Lung (tissue), 12 donors: Measurements from ENCODE around the gene COL4A6. TPM values are rescaled to one million over a fixed set of nuclear protein-coding genes. Genes with fewer than 3 reads are reported as not detected.

Experiments used
- ATAC-seq: fragments of 200-7000 bp; cut with Tn5 transposase; one replicate; pipeline ENCODE4 v1.9.1; 2020; ENCODE audit warnings: moderate number of reproducible peaks; ENCODE audit not compliant: insufficient read depth, low FRiP score
- DNase-seq, 3 donors: peaks; one replicate each; pipeline ENCODE4 v3.0.0-alpha.2; 2013 to 2017
- H3K27ac ChIP-seq, 2 donors: one replicate each; pipeline ENCODE4 v1.5.1; 2013; ENCODE audit warnings: mild to moderate bottlenecking in 2 of 2, moderate library complexity in 2 of 2, control low read depth in 1 of 2, inconsistent platforms in 1 of 2, low read depth in 1 of 2, low read length in 1 of 2
- H3K27me3 ChIP-seq, 3 donors: one replicate each; pipeline ENCODE4 v1.5.1; 2013; ENCODE audit warnings: low read length in 2 of 3; ENCODE audit not compliant: control insufficient read depth in 3 of 3, insufficient read depth in 3 of 3
- H3K36me3 ChIP-seq, 4 donors: one replicate each; pipeline ENCODE4 v1.5.1; 2013; ENCODE audit warnings: low read length in 4 of 4, mild to moderate bottlenecking in 1 of 4, moderate library complexity in 1 of 4; ENCODE audit not compliant: control insufficient read depth in 4 of 4, insufficient read depth in 4 of 4
- H3K4me1 ChIP-seq, 5 donors: one replicate each; pipeline ENCODE4 v1.5.1; 2013; ENCODE audit warnings: low read length in 5 of 5, mild to moderate bottlenecking in 2 of 5, moderate library complexity in 1 of 5; ENCODE audit not compliant: control insufficient read depth in 5 of 5, insufficient read depth in 5 of 5
- H3K4me3 ChIP-seq: one replicate; pipeline ENCODE4 v1.5.1; 2013; ENCODE audit warnings: mild to moderate bottlenecking, control low read depth, moderate library complexity
- H3K9ac ChIP-seq, 2 donors: one replicate each; pipeline ENCODE4 v1.5.1; 2013; ENCODE audit warnings: low read length in 2 of 2, control low read depth in 1 of 2; ENCODE audit not compliant: insufficient read depth in 1 of 2
- H3K9me3 ChIP-seq, 4 donors: one replicate each; pipeline ENCODE4 v1.5.1; 2013; ENCODE audit warnings: low read length in 3 of 4, mild to moderate bottlenecking in 1 of 4, moderate library complexity in 1 of 4; ENCODE audit not compliant: control insufficient read depth in 4 of 4, insufficient read depth in 3 of 4
- WGBS, 2 donors: extraction: QIAGEN DNeasy Blood & Tissue Kit; methylation state at CpG; one replicate each; pipeline ENCODE4 v1.1.7; 2013; 5-methylcytosine and 5-hydroxymethylcytosine counted together
- polyA plus RNA-seq, 2 donors: library from polyadenylated mRNA; stranded (reverse); fragments of 200-250 nt; gene quantifications; one replicate each; pipeline ENCODE4 v1.2.1, GENCODE V29; 2013
- total RNA-seq, 2 donors: library from RNA; depleted of rRNA in 1 of 2; stranded (reverse); fragments of >200 nt in 1 of 2; gene quantifications; one replicate each; pipeline ENCODE4 v1.2.1, GENCODE V29; 2014 to 2021
- TF ChIP-seq, protein P1 (sequence below): IDR thresholded peaks from 2 replicates; pipeline ENCODE4 v1.5.1; 2012; ENCODE audit warnings: mild to moderate bottlenecking; ENCODE audit errors: control extremely low read depth, extremely low read depth
- donor health status: control.
- donor health status: control.
- donor health status: Bipolar disorder and iron deficiency.
- donor health status: healthy.
- donor health status: DM: yes; HTN: yes; CAD: no.

The COL4A6 gene
- total and polyA plus RNA-seq, 4 donors, result 0.57 to 16.7 (median 1.6) TPM

DNA sequence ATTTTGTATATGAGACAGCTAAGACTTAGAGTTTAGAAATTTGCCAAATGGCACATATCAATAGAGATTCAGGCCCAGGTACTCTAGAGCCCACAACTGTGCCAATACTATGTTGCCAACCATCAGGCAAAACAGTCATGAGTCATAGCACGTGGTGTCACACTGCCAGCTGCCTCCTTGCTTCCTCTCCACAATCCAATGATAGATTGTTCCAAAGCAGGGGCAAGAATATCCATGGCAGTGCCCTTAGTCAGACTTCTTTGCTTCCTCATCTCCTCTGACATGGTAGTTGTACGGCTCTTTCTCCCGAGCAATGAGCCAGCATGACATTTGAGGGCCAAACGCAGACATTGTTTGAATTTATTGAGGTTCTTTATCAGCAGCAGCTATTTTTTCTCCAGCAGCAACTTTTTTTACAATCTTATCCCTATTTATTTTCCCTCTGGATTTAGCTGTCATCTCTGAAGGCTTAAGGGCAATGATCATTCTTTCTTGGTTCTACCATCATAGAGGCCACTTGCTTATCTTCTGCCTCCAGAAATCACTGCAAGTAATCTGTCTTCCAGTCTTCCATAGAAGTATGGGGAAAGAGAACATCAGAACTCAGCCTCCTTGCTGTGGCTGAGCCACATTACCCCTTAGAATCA lies 169.7 kb downstream of the COL4A6 start:
- ATAC-seq, result no peak

GRCh38 chrX:108267557-108267956 lies 170.7 kb downstream of the COL4A6 start:
- Histone ChIP-seq H3K27ac (no peak overlapping the region), H3K9ac (no peak overlapping the region), H3K9me3 (peaks cover 0 to 2% (median 0%) of the 10 kb centered on the region in 4 donors), H3K27me3 (peaks cover 0 to 21% (median 18%) of the 10 kb centered on the region in 3 donors), H3K4me1 (no peaks in the 10 kb centered on the region), H3K36me3 (no peaks in the 10 kb centered on the region), H3K4me3 (no peak overlapping the region)
- 24 to 44% methylated on average over 2 of the region's 2 CpGs for WGBS, 2 donors
- no peak for ATAC-seq
- TF ChIP-seq, protein P1, sequence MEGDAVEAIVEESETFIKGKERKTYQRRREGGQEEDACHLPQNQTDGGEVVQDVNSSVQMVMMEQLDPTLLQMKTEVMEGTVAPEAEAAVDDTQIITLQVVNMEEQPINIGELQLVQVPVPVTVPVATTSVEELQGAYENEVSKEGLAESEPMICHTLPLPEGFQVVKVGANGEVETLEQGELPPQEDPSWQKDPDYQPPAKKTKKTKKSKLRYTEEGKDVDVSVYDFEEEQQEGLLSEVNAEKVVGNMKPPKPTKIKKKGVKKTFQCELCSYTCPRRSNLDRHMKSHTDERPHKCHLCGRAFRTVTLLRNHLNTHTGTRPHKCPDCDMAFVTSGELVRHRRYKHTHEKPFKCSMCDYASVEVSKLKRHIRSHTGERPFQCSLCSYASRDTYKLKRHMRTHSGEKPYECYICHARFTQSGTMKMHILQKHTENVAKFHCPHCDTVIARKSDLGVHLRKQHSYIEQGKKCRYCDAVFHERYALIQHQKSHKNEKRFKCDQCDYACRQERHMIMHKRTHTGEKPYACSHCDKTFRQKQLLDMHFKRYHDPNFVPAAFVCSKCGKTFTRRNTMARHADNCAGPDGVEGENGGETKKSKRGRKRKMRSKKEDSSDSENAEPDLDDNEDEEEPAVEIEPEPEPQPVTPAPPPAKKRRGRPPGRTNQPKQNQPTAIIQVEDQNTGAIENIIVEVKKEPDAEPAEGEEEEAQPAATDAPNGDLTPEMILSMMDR, result no peak
- no peak for DNase-seq

More for the DNA sequence above, 169.7 kb downstream of the COL4A6 start:
- DNase-seq, result no peak
- Histone ChIP-seq H3K27me3 (peaks cover 0 to 18% (median 16%) of the 10 kb centered on the region in 3 donors), H3K9ac (no peak overlapping the region), H3K36me3 (no peaks in the 10 kb centered on the region), H3K4me3 (no peak overlapping the region), H3K4me1 (no peaks in the 10 kb centered on the region), H3K9me3 (peaks cover 0 to 2% (median 0%) of the 10 kb centered on the region in 4 donors), H3K27ac (no peak overlapping the region)
- 67 to 72% methylated on average over 4 of the region's 4 CpGs for WGBS, 2 donors
- TF ChIP-seq, protein P1, result no peak

DNA sequence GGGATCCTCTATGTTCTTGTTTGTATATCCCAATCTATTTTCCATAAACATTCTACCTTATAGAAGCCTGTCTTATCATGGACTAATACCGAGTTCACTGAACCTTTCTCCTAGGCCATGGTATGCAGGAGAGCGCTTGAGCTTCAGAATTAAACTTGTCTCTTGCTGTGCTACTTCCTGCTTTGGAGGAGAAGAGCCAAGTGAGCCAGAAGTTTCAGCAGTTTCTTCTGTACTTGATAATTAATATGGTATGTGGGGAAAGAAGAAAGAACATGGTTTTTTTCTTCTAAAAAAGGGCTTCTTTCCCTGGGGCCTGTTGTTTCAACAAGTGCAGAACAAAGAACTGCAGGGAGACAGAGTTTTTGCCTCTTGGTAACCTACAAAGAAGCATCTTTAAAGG lies 173.8 kb downstream of the COL4A6 start:
- no peak for DNase-seq
- Histone ChIP-seq H3K27ac (no peak overlapping the region), H3K9me3 (no peaks in the 10 kb centered on the region), H3K9ac (no peak overlapping the region), H3K36me3 (no peaks in the 10 kb centered on the region), H3K4me1 (no peaks in the 10 kb centered on the region), H3K4me3 (no peak overlapping the region), H3K27me3 (peaks cover 0 to 16% (median 11%) of the 10 kb centered on the region in 3 donors)
- no peak for ATAC-seq
- TF ChIP-seq, protein P1, result no peak
- WGBS, 2 donors, result 56 to 70% methylated on average over 2 of the region's 2 CpGs
